ENCODE measurements around the gene PRPF38A.

DNA sequence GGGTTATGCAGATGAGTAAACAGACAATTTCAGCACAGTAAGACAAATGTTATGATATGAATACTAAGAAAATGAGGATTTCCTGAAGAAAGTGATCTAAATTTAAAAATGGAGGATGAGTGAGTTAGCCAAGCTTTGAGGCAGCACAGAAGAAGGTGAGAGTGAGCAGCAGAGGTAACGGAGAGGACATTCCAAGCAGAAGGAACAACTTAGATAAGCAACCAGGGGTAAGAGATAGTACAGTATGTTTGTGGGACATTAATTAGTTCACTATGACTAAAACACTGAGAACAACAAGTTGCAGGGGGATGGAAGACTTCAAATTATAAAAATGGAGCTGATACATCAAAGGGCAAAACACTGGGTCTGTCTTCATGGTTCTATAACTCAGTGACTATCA lies 22.8 kb downstream of the PRPF38A start:
- TF ChIP-seq, protein P1, sequence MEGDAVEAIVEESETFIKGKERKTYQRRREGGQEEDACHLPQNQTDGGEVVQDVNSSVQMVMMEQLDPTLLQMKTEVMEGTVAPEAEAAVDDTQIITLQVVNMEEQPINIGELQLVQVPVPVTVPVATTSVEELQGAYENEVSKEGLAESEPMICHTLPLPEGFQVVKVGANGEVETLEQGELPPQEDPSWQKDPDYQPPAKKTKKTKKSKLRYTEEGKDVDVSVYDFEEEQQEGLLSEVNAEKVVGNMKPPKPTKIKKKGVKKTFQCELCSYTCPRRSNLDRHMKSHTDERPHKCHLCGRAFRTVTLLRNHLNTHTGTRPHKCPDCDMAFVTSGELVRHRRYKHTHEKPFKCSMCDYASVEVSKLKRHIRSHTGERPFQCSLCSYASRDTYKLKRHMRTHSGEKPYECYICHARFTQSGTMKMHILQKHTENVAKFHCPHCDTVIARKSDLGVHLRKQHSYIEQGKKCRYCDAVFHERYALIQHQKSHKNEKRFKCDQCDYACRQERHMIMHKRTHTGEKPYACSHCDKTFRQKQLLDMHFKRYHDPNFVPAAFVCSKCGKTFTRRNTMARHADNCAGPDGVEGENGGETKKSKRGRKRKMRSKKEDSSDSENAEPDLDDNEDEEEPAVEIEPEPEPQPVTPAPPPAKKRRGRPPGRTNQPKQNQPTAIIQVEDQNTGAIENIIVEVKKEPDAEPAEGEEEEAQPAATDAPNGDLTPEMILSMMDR (IDR thresholded peaks at IDR 0.05): no peak
- no peak for TF ChIP-seq POLR2A (IDR thresholded peaks at IDR 0.05)
